HUDEP-2 (cell line): Measurements from ENCODE around the gene RECQL.
"Not testable (repeated sequence)": the region's sequence is repeated elsewhere in the genome, so short reads cannot be mapped to it uniquely, and the experiment has no call there.

Experiments used
- DNase-seq, 76 experiments: peaks; one replicate each; lab custom pipeline; 2025; ENCODE audit not compliant: unreplicated experiment in 76 of 76; lab: John Stamatoyannopoulos, UW

Gene RECQL

GRCh38 chr12:21429994-21430393 is 71.4 kb downstream of the RECQL start:
- no peak for DNase-seq

- no peak for DNase-seq
Observed at GRCh38 chr12:21428241-21428640, 73.2 kb downstream of the RECQL start.

GRCh38 chr12:21419009-21419699 is 82.3 kb downstream of the RECQL start:
- not testable (repeated sequence) for DNase-seq
